ENCODE results near the gene TIAM2. TPM values are rescaled to one million over a fixed set of nuclear protein-coding genes. Genes with fewer than 3 reads are reported as not detected.

The TIAM2 gene
- total and polyA plus RNA-seq, 2 donors (not counting 3 experiments of a cell fraction or from before 2014, with no cell fraction given) = 9.6 to 18.5 TPM

- H3K9me3 ChIP-seq (replicated peaks; ENCODE audit: control insufficient read depth, insufficient read depth, low read length) = no peaks in the 10 kb centered on the region
- peaks cover 5% of the 10 kb centered on the region for H3K79me2 ChIP-seq (ENCODE audit: control insufficient read depth, insufficient read depth, low read length)
- H3K27ac ChIP-seq (ENCODE audit: insufficient read depth, low read depth, low read length) = no peak overlapping the region
- no peak for DNase-seq (ENCODE audit: low read depth, low spot score)
- ChIA-PET CTCF (interaction anchor here (0.7 to 0.9 kb wide), 3 partner anchors 13 to 586 kb away, joined by 3 read pairs; no protein-coding TSS in a partner anchor), POLR2A (no interaction called here)
- peaks cover 9 to 26% of the 10 kb centered on the region in 2 experiments for H3K36me3 ChIP-seq (ENCODE audit: control insufficient read depth in 2 of 2, extremely low read depth in 1 of 2, insufficient read depth in 2 of 2, low read length in 2 of 2)
- no TSS peak for BruUV-seq (replicated peaks)
- peaks cover 7% of the 10 kb centered on the region for H3K4me1 ChIP-seq (ENCODE audit: control insufficient read depth, extremely low read depth, insufficient read depth, low read length)
- no peaks in the 10 kb centered on the region for H3K27me3 ChIP-seq (ENCODE audit: control insufficient read depth in 2 of 2, insufficient read depth in 2 of 2, low read length in 2 of 2)
- no peak overlapping the region for H2AFZ ChIP-seq (ENCODE audit: low read depth, low read length)
- dilution Hi-C loops (cut with MboI; ENCODE audit: extremely low pct_ligation_motif_present, low sequenced_read_pairs) (no loop called here), intact Hi-C loops (cut with micrococcal nuclease) (no loop called here)
- no peak overlapping the region for H3K9ac ChIP-seq (replicated peaks; ENCODE audit: extremely low read depth, insufficient read depth, low read length)
- TF ChIP-seq MAX (IDR thresholded peaks at IDR 0.05; ENCODE audit: insufficient read depth, insufficient read length) (no peak), POLR2AphosphoS5 (IDR thresholded peaks at IDR 0.05; ENCODE audit: insufficient read depth, low read depth, low read length) (no peak), POLR2A (IDR thresholded peaks at IDR 0.05; ENCODE audit: low read depth, low read length) (no peak), GATA2 (IDR thresholded peaks at IDR 0.05; ENCODE audit: insufficient read depth, insufficient read length, low read depth, low read length) (no peak), CTCF (IDR thresholded peaks at IDR 0.05; ENCODE audit: extremely low read depth in 1 of 2, insufficient read depth in 1 of 2, low read depth in 1 of 2, low read length in 2 of 2) (no peak), JUN (IDR thresholded peaks at IDR 0.05; ENCODE audit: borderline replicate concordance, insufficient read depth, insufficient read length, low read depth) (no peak), FOS (IDR thresholded peaks at IDR 0.05; ENCODE audit: borderline replicate concordance, insufficient read depth, low read length) (no peak), EZH2 (IDR thresholded peaks at IDR 0.05; ENCODE audit: borderline replicate concordance, low read depth, low read length, severe bottlenecking) (no peak)
- no peaks in the 10 kb centered on the region for H4K20me1 ChIP-seq (replicated peaks; ENCODE audit: control insufficient read depth, extremely low read depth, insufficient read depth, low read length)
- no peak overlapping the region for H3K4me3 ChIP-seq (replicated peaks in 1 of 3; ENCODE audit: insufficient read depth in 1 of 3, low read depth in 1 of 3, low read length in 3 of 3)
- H3K9me1 ChIP-seq (replicated peaks; ENCODE audit: control insufficient read depth, extremely low read depth, insufficient read depth, low read length) = no peaks in the 10 kb centered on the region
- FAIRE-seq = no peak
- H3K4me2 ChIP-seq (ENCODE audit: insufficient read depth, low read length) = no peak overlapping the region
Measured at GRCh38 chr6:155261111-155261900, 266.2 kb downstream of the TIAM2 start.

Measured in endothelial cell of umbilical vein (primary cell).